ENCODE data around the gene PTPRM.

The PTPRM gene

GRCh38 chr18:8163286-8163959 lies 596.3 kb downstream of the PTPRM start:
- H3K4me3 ChIP-seq (ENCODE audit: low read depth, low read length) = no peak overlapping the region
- no peak for DNase-seq (ENCODE audit: low read depth)
- TF ChIP-seq, protein P1, sequence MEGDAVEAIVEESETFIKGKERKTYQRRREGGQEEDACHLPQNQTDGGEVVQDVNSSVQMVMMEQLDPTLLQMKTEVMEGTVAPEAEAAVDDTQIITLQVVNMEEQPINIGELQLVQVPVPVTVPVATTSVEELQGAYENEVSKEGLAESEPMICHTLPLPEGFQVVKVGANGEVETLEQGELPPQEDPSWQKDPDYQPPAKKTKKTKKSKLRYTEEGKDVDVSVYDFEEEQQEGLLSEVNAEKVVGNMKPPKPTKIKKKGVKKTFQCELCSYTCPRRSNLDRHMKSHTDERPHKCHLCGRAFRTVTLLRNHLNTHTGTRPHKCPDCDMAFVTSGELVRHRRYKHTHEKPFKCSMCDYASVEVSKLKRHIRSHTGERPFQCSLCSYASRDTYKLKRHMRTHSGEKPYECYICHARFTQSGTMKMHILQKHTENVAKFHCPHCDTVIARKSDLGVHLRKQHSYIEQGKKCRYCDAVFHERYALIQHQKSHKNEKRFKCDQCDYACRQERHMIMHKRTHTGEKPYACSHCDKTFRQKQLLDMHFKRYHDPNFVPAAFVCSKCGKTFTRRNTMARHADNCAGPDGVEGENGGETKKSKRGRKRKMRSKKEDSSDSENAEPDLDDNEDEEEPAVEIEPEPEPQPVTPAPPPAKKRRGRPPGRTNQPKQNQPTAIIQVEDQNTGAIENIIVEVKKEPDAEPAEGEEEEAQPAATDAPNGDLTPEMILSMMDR (conservative IDR thresholded peaks at IDR 0.05; ENCODE audit: low read depth, low read length) = no peak

GRCh38 chr18:8165095-8165494 lies 598.0 kb downstream of the PTPRM start:
- no peak for DNase-seq (ENCODE audit: low read depth)
- TF ChIP-seq, protein P1 (conservative IDR thresholded peaks at IDR 0.05; ENCODE audit: low read depth, low read length) = no peak
- no peak overlapping the region for H3K4me3 ChIP-seq (ENCODE audit: low read depth, low read length)

GRCh38 chr18:8167026-8167425 lies 599.9 kb downstream of the PTPRM start:
- no peak overlapping the region for H3K4me3 ChIP-seq (ENCODE audit: low read depth, low read length)
- DNase-seq (ENCODE audit: low read depth) = no peak
- TF ChIP-seq, protein P1 (conservative IDR thresholded peaks at IDR 0.05; ENCODE audit: low read depth, low read length) = no peak

DNA sequence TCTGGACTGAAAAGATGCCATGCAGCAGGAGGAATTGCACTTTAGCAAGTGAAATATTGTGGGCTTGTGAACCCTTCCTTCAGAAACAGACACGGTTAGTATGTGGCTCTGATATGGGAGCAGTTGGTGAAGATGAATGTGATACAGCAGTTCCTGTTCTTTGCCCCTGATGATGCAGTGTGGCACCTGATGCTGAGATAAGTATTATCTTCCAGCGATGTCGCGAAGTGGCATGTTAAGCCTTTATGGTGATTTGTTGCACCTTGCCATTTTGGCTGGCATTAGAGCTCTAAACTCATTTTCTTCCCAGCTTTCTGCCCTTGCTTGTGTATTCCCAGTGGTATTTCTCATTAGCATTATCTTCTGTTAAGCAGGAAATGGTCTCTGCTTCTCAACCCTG lies 600.6 kb downstream of the PTPRM start:
- no peak overlapping the region for H3K4me3 ChIP-seq (ENCODE audit: low read depth, low read length)
- TF ChIP-seq, protein P1 (conservative IDR thresholded peaks at IDR 0.05; ENCODE audit: low read depth, low read length) = no peak
- no peak for DNase-seq (ENCODE audit: low read depth)

GRCh38 chr18:8169722-8170121 lies 602.6 kb downstream of the PTPRM start:
- no peak for DNase-seq (ENCODE audit: low read depth)
- H3K4me3 ChIP-seq (ENCODE audit: low read depth, low read length) = no peak overlapping the region
- TF ChIP-seq, protein P1 (conservative IDR thresholded peaks at IDR 0.05; ENCODE audit: low read depth, low read length) = no peak

- H3K4me3 ChIP-seq (ENCODE audit: low read depth, low read length) = no peak overlapping the region
- DNase-seq (ENCODE audit: low read depth) = no peak
- TF ChIP-seq, protein P1 (conservative IDR thresholded peaks at IDR 0.05; ENCODE audit: low read depth, low read length) = no peak
Measured at GRCh38 chr18:8174771-8175170, 607.7 kb downstream of the PTPRM start.

GRCh38 chr18:8175501-8176061 lies 608.5 kb downstream of the PTPRM start:
- DNase-seq (ENCODE audit: low read depth) = no peak
- H3K4me3 ChIP-seq (ENCODE audit: low read depth, low read length) = no peak overlapping the region
- TF ChIP-seq, protein P1 (conservative IDR thresholded peaks at IDR 0.05; ENCODE audit: low read depth, low read length) = no peak

Measured in choroid plexus epithelial cell (primary cell).